ENCODE data around the gene PKN2.

The PKN2 gene

DNA sequence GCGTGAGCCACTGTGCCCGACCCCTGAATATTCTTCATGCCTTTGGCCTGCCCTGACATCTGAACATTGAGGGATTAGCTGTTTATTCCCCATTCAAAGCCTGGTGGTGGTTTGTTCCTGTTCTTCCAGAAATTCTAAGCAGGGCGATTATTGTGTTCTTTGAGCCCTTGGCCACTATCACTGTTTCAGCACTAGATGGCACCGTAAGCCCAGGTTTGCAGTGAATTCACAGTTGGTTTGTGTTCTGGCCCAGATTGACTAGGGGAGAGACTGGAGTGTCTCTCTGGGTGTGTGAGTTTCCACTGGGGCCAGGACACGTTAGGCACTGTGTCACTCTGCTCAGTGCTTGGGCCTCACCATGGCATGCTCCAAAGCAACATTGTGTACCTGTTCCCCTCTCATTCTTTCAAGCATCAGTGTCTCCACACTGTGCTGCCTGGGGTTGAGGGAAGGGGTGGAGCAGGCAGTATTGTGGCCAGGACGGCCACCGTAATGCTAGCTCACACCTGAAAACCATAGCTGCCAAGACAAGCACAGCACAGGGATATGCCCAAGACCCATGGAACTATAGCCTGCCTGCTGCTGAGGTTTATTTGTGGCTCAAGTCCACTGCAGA lies 52.7 kb downstream of the PKN2 start:
- DNase-seq: peak; percentile 17

DNA sequence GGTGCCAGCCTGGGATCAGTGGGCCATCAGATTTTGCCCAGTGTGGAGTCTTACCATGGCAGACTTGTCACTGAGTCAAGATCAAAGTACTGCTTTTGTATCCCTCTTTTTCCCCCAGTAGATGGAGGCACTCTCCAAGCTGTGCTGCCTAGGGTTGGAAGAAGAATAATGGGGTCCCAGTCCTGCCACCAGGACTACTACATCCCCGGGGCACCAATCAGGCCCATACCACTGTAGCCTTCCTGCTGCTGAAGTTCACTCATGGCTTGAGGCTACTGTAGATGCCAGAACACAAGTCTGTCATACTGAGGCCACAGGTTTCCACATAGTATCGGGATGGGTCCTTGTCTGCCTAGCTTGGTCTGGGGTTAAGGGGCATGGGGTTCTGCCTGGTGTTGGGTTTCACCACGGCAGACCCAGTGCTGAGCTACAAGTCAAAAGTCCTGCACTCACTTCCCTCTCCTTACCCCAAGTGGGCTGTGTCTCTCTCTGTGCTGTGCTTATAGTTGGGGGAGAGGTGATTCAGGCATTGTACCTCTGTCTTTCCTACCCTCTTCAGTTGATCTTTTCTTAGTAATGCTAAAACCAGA lies 53.4 kb downstream of the PKN2 start:
- DNase-seq: no peak

- DNase-seq: no peak
These were observed 56.7 kb downstream of the PKN2 start for GRCh38 chr1:88740784-88741183.

DNA sequence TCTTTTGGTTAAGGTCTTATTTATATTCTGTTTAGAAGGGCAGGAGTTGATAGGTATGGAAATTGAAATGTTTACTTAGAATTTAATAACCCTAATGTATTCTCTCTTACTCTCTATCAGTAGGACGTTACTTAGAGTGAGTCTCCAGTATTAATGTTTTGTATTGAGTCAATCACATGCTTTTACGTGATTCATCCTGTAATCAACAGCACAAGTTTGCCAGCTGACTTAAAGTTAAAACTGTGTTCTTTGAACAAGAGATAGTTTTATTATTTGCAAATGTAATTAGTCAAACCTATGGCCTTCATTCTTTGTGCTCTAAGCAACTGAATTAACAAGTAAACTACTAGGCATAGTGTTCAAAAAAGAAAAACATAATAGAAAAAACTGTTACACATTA lies 57.3 kb downstream of the PKN2 start:
- DNase-seq: no peak

DNA sequence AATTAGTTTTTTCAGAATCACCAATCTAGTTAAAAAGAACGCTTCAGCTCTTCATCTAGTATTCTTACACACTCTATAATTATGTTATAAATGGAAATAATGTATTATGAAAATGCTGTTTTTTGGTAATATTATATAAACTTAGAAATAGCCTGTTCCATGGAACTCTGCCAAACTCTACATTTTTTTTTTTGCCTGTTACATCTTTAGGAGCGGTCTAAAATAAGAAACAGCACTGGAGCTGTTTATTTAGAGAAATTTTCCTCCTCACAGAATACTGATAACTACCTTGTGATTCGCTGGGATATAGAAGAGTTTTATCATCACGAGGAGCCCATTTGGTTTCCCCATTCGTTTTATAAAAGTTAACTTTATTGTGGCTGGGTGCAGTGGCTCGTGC lies 58.5 kb downstream of the PKN2 start:
- no peak for DNase-seq

DNA sequence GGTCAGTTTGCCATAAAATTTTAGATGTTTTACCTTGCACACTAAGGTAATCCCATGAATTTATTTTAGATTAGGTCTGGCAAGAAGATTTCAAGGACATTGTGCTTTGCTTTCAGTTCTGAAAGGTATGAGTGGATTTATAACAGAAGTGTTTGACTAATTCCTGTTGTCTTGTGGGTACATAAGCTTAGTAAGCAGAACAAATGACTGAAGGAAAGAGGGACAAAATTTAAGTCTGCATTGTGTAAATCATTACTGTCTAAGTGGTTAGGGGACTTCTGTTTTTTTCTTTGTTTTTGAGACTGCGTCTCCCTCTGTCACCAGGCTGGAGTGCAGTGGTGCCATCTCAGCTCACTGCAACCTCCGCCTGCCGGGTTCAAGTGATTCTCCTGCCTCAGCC lies 60.1 kb downstream of the PKN2 start:
- DNase-seq: no peak

DNA sequence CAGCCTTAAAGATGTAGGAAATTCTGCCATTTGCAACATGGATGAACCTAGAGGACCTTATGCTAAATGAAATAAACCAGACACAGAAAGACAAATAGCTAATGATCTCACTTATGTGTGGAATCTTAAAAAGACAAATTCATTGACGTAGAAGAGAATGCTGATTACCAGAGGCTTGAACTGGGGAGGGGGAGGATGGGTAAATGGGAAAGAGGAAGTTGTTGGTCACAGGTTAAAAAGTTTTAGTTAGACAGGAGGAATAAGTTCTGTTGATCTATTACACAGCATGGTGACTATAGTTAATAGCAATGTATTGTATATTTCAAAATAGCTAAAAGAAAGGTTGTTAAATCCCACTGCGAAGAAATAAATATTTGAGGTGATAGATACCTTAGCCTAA lies 62.8 kb downstream of the PKN2 start:
- no peak for DNase-seq

DNA sequence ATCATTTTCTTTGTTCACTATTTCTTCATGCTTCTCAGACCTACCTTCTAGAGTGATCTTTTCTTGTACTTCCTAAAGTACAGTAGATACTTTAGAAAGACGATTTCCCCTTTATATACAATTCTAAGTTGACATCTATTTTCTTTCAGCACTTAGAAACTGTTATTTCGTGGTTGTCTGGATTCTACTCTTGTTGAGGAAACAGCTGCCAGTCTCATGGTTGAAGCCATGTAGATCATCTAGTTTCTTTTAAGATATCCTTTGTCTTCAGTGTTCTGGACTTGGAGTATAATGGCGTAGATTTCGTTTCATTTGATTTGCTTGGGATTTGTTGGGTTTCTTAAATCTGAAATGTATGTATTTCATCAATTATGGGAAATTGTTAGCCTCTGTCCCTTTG lies 67.6 kb downstream of the PKN2 start:
- no peak for DNase-seq

DNA sequence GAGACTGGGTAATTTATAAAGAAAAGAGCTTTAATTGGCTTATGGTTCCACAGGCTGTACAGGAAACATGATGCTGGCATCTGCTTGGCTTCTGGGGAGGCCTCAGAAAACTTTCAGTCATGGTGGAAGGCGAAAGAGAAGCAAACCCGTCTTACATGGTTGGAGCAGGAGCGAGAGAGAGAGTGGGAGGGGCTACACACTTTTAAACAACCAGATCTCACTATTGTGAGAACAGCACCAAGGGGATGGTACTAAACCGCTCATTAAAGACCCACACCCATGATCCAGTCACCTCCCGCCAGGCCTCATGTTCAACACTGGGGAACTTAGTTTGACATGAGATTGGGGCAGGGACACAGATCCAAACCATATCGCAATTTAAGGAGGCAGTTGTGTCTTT lies 69.4 kb downstream of the PKN2 start:
- no peak for DNase-seq

DNA sequence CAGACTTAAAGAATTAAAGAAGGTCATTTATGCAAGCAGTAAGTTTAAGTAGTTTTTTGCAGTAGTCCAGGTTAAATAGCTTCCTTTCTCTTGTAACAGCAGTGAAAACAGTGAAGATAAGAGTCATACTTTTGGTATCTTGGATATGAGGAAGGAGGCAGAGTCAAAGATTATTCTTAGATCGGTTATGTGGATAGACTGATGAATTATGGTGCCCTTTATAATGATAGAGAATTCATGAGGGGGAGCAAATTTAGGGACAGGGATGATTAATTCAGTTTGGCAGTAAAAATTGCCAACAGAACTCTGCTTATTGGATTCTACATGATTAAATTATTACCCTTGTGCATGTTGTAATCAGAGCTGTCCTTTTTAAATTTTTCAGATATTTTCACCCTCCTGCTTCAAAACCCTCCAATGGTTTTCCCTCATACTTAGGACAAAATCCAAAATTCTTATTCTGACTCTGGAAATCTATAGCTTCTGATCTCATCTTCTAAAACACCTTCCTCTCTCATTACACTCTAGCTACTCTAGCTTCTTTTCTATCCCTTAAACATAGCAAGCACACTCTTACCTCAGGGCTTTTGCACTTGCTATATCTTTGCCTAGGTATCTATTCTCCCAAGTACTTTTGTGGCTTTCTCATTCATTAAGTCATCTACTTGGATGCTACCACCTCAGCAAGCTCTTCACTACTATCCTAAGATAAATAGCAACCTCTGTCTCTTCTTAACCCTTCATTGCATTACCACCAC lies 79.8 kb downstream of the PKN2 start:
- no peak for DNase-seq

DNA sequence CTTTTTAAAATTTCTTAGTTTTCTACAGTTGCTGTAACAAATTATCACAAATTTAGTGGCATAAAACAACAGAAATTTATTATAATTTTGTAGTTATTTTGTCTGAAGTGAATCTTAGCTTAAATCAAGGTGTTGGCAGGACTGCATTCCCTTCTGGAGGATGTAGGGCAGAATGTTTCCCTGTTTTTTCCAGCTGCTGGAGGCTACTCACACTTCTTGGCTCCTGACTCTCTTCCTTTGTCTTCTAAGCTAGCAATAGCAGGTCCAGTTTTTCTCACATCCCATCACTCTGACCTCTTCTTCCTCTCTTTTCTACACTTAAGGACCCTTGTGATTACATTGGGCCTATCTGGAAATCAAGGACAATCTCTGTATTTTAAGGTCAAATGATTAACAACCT lies 84.1 kb downstream of the PKN2 start:
- no peak for DNase-seq

- DNase-seq: no peak
These were observed 84.7 kb downstream of the PKN2 start for GRCh38 chr1:88768816-88769215.

- no peak for DNase-seq
These were observed 89.6 kb downstream of the PKN2 start for GRCh38 chr1:88773540-88774150.

DNA sequence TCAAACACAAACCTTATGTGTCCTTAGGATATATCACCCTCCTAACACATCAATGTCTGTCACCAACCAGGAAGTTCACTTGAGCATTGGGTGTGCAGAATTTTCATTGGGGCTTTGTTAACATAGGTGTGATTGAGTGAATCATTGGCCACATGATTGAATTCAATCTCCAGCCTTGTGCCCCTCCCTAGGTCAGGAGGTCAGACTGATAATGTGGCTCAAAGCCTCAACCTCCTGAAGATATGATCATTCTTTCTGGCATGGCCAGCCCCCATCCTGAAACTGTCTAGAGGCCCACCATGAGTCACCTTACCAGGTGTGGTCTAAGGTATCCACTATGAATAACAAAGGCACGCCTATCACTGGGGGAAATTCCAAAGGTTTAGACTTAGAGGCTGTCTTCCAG lies 90.1 kb downstream of the PKN2 start:
- DNase-seq: peak; percentile 7

GRCh38 chr1:88777604-88778149 lies 93.6 kb downstream of the PKN2 start:
- no peak for DNase-seq

DNA sequence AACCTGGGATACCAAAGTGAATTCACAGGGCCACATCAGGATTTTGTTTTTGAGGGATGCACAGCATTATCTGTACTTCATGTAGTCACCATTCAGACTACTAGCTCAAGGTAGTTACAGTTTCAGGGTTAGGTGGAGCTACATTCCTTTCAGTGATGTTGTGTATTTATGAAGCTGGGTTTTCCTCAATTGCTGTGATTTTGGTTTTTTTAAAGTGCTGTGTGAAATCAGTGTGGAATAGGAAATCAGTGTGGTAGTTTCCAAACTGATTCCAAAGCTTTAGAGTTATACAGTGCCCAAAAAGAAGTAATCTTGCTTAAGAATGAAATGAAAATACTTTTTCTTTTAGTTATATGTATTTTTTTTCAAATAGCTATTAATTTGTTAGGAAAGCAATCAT lies 95.8 kb downstream of the PKN2 start:
- DNase-seq: no peak

DNA sequence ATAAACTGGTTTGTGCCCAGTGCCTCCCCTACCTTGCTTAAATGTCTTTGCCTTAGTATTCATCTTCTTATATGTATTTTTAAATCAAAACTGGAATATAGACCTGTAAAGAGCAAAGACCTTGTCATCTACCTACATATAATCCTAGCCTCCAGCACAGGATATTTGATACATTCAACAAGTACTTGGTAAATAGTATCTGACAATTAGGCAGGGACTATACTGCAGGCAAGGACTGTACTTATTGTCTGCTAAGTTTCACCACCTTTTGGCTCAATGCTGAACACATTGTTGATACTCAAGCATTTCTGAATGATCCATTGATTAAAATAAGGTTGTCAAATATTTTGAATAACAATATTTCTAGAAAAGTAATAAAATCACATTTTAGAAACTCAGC lies 96.4 kb downstream of the PKN2 start:
- no peak for DNase-seq

- DNase-seq: no peak
These were observed 99.1 kb downstream of the PKN2 start for GRCh38 chr1:88783145-88783544.

GRCh38 chr1:88784551-88784950 lies 100.5 kb downstream of the PKN2 start:
- DNase-seq: no peak

DNA sequence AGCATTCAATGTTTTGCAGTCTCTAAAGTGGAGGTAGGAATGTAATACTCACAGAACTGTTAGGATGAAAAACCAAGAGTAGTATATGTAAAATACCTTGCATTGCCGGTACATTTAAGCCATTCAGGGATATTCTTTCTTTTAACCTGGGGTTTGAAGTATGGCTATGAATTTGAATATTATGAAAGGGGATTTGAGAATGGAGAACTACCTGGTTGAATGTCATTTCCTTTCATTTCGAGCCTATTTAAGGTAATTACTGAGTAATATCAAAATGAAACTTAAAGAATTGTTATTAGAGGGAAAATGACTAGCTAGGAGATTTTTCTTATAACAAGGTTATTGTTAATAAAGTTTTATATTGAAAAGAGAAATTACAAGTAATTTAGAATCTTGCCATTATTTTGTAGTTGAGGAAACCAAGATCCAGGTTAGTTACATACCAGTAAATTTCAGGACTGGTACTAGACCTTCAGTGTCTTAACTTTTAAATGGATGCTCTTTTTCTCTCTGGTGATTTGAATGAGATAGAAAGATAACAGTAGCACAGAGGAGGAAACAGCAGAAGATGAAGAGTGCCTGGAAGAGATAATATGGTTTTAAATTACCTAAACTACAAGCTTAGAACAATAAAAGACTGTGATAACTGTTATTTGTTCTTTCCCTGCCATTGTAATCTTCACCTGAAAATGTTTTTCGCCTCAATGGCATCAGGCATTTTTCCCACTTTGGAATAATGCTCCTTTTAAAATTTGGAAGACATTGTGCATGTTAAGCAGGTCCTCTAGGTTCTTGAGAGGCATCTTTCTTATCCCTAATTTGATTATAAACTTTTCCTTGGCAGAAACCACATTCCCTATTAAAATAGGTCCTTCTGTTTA lies 103.2 kb downstream of the PKN2 start:
- DNase-seq: no peak

DNA sequence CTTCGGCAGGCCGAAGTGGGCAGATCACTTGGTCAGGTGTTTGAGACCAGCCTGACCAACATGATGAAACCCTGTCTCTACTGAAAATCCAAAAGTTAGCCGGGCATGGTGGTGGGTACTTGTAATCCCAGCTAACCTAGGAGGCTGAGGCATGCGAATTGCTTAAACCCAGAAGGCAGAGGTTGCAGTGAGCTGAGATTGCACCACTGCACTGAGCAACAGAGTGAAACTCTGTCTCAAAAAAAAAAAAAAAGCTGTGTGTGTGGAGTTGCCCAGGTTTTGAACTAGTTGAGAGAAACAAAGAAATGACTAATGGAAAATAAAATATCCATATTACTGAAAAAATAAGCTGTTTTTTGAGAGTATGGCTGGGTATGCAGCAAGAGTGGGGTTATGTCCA lies 107.1 kb downstream of the PKN2 start:
- no peak for DNase-seq

DNA sequence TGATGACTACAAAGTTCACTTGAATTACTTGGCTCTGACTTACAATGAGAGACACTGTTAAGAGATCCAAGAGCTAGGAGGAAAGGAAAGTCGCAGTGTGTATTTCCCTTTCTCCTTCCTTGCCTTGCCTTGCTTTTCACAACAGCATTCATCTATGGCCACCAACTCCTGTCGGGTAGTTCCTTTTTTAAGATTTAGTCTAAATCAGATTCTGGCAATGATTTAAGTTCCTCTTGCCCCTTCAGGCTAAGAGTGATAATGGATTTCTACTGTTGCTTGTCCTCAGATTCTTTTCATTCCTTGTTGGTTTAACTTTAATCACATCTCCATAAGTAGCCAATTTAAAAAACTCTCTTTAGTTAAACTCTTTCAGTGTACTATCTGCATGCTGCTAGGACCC lies 115.4 kb downstream of the PKN2 start:
- DNase-seq: no peak

Data from activated naive CD4-positive, alpha-beta T cell treated with Interleukin-2 at 50 U/mL for 16 hours (primary cell).